ENCODE data around the gene UMODL1.

UMODL1 gene

DNA sequence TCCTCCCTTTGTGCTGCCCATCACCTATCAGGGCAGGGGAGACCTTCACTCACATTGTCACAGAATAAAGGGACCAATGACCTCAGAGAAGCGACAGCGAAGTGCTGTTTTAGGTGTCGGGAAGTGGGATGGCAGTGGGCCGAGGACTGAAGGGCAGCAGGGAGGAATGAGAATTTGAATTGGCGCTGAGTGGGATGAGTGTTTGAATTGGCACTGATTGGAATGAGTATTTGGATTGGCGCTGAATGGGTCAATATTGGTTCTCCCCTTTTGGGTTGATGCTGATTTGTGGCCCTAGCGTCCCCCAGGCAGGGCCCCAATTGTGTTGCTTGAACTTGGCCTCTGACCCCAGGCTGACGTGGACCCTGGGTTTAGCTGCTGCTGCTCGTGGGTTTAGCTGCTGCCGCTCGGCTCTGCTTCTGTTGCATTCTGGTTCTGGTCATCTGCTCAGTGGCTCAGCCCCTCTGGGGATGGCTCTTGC lies 12.4 kb upstream of the UMODL1 start:
- in situ Hi-C loops (cut with MboI; ENCODE audit: low pct_unique_long_range_greater_than_20kb, low sequenced_read_pairs, unreplicated experiment) = no loop called here
- DNase-seq (ENCODE audit: low spot score) = no peak
- TF ChIP-seq, protein P1, sequence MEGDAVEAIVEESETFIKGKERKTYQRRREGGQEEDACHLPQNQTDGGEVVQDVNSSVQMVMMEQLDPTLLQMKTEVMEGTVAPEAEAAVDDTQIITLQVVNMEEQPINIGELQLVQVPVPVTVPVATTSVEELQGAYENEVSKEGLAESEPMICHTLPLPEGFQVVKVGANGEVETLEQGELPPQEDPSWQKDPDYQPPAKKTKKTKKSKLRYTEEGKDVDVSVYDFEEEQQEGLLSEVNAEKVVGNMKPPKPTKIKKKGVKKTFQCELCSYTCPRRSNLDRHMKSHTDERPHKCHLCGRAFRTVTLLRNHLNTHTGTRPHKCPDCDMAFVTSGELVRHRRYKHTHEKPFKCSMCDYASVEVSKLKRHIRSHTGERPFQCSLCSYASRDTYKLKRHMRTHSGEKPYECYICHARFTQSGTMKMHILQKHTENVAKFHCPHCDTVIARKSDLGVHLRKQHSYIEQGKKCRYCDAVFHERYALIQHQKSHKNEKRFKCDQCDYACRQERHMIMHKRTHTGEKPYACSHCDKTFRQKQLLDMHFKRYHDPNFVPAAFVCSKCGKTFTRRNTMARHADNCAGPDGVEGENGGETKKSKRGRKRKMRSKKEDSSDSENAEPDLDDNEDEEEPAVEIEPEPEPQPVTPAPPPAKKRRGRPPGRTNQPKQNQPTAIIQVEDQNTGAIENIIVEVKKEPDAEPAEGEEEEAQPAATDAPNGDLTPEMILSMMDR (IDR thresholded peaks at IDR 0.05; ENCODE audit: extremely low read depth, insufficient read depth, missing control alignments) = no peak

DNA sequence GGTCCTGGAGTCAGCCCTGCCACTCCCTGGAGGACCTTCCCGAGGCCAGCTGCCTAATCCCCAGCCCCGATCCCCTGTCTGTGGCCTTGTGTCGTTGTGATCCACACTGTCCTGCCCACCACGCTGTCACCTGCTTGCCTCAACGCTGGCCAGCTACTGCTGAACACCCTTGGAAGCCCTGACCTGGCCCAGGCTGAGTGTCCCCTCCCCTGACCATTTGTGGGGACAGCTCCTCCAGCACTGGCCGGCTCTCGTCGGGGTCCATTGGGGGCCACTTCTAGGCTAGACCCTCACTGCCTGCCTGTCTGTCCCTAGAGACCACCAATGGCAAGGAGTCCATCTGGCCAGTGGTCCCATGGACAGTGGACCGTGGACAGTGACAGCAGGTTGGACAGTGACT lies 12.0 kb upstream of the UMODL1 start:
- TF ChIP-seq, protein P1 (IDR thresholded peaks at IDR 0.05; ENCODE audit: extremely low read depth, insufficient read depth, missing control alignments) = no peak
- in situ Hi-C loops (cut with MboI; ENCODE audit: low pct_unique_long_range_greater_than_20kb, low sequenced_read_pairs, unreplicated experiment) = no loop called here
- no peak for DNase-seq (ENCODE audit: low spot score)

DNA sequence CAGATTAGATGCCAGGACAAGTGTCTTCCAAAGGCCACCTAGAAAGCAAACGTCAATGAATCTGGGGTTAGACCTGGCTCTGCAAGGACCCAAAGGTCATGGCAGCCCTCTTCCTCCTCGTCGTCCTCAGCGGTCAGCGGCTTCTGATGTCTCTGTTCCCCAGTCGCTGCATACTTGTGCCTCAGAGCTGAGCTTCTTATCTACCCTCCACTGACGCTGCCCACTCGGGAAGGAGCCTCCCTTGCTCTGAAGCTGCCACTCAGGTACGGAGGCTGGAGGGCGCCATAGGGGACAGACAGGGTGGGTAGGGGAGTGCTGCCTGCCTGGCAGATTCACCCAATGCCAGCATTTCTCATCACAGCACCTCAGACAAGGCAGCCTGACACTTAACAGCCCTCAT lies 11.4 kb upstream of the UMODL1 start:
- no peak for DNase-seq (ENCODE audit: low spot score)
- in situ Hi-C loops (cut with MboI; ENCODE audit: low pct_unique_long_range_greater_than_20kb, low sequenced_read_pairs, unreplicated experiment) = no loop called here
- TF ChIP-seq, protein P1 (IDR thresholded peaks at IDR 0.05; ENCODE audit: extremely low read depth, insufficient read depth, missing control alignments) = no peak

DNA sequence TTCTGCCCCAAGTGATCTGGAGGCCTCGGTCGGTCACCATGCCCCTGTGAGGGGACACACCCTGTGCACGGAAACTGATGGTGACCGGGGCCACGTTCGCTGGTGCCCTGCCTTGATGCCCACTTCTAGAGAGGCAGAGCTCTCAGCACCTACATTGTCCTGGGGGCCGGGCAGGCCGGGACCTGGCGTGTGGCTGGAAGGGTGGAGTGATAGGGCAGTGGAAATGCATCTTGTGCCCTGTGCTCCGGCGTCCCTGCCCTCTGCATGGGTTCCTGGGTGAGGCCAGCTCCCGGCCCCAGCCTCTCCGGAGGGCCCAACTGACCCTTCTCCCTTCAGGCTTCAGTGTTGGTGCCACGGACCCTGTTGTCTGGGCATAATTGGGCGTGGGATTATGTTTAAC lies 11.0 kb upstream of the UMODL1 start:
- in situ Hi-C loops (cut with MboI; ENCODE audit: low pct_unique_long_range_greater_than_20kb, low sequenced_read_pairs, unreplicated experiment) = no loop called here
- TF ChIP-seq, protein P1 (IDR thresholded peaks at IDR 0.05; ENCODE audit: extremely low read depth, insufficient read depth, missing control alignments) = no peak
- DNase-seq (ENCODE audit: low spot score) = no peak

DNA sequence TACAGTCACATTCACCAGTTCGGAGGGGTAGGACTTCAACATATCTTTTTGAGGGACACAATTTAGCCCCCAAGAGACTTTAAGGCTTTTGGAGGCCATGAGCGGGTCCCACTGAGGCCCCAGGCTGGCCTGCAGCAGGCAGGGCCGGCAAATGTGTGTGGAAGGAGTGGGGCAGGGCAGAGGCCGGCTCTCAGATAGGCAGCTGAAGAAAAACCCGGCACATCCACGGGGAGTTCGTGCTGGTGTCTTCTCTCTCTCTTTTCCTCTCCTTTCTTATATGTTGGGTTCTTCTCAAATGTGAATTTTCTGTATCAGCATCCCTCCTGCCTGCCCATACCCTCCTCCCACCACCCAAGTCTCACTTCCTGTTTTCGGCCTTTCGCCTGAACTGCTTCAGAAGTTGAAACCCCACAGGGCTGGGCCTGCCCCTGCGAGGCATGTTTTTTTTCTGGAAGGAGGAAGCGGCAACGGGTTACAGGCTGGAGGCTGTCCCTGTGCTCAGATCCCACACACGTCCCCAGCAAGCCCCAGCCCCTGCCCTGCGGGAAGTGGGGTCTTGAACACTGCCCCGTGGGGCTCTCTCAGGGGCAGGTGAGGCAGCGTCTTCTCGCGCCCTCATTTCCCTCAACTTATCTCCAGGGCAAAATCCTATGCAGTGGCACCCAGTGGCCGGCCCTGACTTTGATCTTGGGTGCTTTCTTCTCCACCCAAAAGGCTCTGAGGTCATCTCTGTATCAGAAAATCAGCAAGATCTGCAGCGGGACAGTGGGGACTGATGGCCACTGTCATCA lies 9.7 kb upstream of the UMODL1 start:
- TF ChIP-seq, protein P1 (IDR thresholded peaks at IDR 0.05; ENCODE audit: extremely low read depth, insufficient read depth, missing control alignments) = no peak
- in situ Hi-C loops (cut with MboI; ENCODE audit: low pct_unique_long_range_greater_than_20kb, low sequenced_read_pairs, unreplicated experiment) = no loop called here
- DNase-seq (ENCODE audit: low spot score) = peak; percentile 84

DNA sequence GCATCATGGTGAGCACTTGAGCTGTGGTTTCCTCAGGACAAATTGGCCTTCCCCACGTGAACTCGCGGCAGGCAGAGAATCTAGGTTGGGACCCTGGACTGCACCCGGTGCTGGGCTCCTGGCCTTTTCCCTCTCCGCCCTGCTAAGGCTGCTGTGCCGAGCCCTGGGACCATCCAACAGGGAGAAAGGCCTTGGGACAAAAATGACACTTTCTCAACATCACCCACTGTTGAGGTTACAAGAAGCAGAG lies 9.2 kb upstream of the UMODL1 start:
- TF ChIP-seq, protein P1 (IDR thresholded peaks at IDR 0.05; ENCODE audit: extremely low read depth, insufficient read depth, missing control alignments) = no peak
- DNase-seq (ENCODE audit: low spot score) = no peak
- in situ Hi-C loops (cut with MboI; ENCODE audit: low pct_unique_long_range_greater_than_20kb, low sequenced_read_pairs, unreplicated experiment) = no loop called here
